ENCODE data around the gene CFAP57. TPM values are rescaled to one million over a fixed set of nuclear protein-coding genes. Genes with fewer than 3 reads are reported as not detected.

CFAP57 gene
- total and polyA plus RNA-seq, 2 of the 8 experiments (the other 6 are each of a cell fraction or from before 2014, with no cell fraction given), result 0.20 to 0.80 TPM

- Histone ChIP-seq H4K5ac (ENCODE audit: insufficient read length, low read depth, low read length) (no peak overlapping the region), H3K4me3 (ENCODE audit: extremely low read depth in 1 of 4, insufficient read depth in 2 of 4, low read depth in 3 of 4, low read length in 4 of 4) (no peak overlapping the region), H3K9ac (replicated peaks in 1 of 4; ENCODE audit: extremely low read depth in 1 of 4, low read depth in 3 of 4, low read length in 3 of 4) (no peak overlapping the region), H3K27me3 (replicated peaks in 1 of 4; ENCODE audit: control insufficient read depth in 3 of 4, extremely low read depth in 1 of 4, insufficient read depth in 3 of 4, low read length in 3 of 4) (no peaks in the 10 kb centered on the region), H3K23ac (ENCODE audit: insufficient read length) (no peak overlapping the region), H3K4me1 (replicated peaks in 1 of 4; ENCODE audit: control insufficient read depth in 3 of 4, insufficient read depth in 4 of 4, low read length in 3 of 4) (peaks cover 0 to 7% (median 1%) of the 10 kb centered on the region in 4 experiments; a peak in 2 of 7 replicates), H2BK5ac (ENCODE audit: low read depth, low read length) (no peak overlapping the region), H3K4ac (replicated peaks; ENCODE audit: insufficient read length, low read depth, low read length) (no peak overlapping the region), H3K18ac (ENCODE audit: extremely low read depth, low read length) (no peak overlapping the region), H2BK120ac (replicated peaks; ENCODE audit: low read depth, low read length) (no peak overlapping the region), H3K36me3 (ENCODE audit: control insufficient read depth in 2 of 4, insufficient read depth in 4 of 4, low read length in 3 of 4) (no peaks in the 10 kb centered on the region), H2BK20ac (ENCODE audit: low read length) (no peak overlapping the region), H3K27ac (ENCODE audit: low read depth, low read length) (no peak overlapping the region), H3K56ac (replicated peaks; ENCODE audit: insufficient read length, low read depth, low read length) (no peak overlapping the region), H2AFZ (ENCODE audit: low read length) (no peak overlapping the region), H4K20me1 (replicated peaks in 1 of 2; ENCODE audit: control insufficient read depth in 1 of 2, insufficient read depth in 2 of 2, low read length in 2 of 2) (no peaks in the 10 kb centered on the region), H3K79me1 (ENCODE audit: low read depth, low read length) (no peaks in the 10 kb centered on the region), H3K9me3 (ENCODE audit: insufficient read depth in 2 of 2, low read depth in 1 of 2, low read length in 1 of 2) (no peaks in the 10 kb centered on the region), H2BK12ac (ENCODE audit: low read depth, low read length) (no peak overlapping the region), H3K79me2 (ENCODE audit: control insufficient read depth in 1 of 2, insufficient read depth in 2 of 2, low read length in 2 of 2) (no peaks in the 10 kb centered on the region), H3K4me2 (ENCODE audit: insufficient read depth in 1 of 2, low read depth in 2 of 2, low read length in 2 of 2) (no peak overlapping the region), H2AK5ac (ENCODE audit: low read depth, low read length) (no peak overlapping the region), H3K23me2 (ENCODE audit: low read depth, low read length) (peaks cover 2% of the 10 kb centered on the region), H4K8ac (ENCODE audit: extremely low read depth, insufficient read depth, low read length) (no peak overlapping the region), H2BK15ac (ENCODE audit: low read length) (0 out of 2 replicates have a peak overlapping the region, but pooled peaks have one; percentile 6), H4K91ac (replicated peaks; ENCODE audit: insufficient read length, low read length) (no peak overlapping the region), H3K14ac (ENCODE audit: insufficient read length) (no peak overlapping the region)
- no peak for DNase-seq (ENCODE audit: low read depth in 1 of 2, low spot score in 2 of 2)
- FAIRE-seq, result no peak
- POLR2A ChIA-PET (ENCODE audit: partially characterized antibody), result interaction anchor here (1.0 to 1.4 kb wide), 2 partner anchors 12 to 21 kb away, joined by 3 read pairs; no protein-coding TSS in a partner anchor
- 88% methylated on average over 5 of the region's 5 CpGs; no CpG with 5 or more reads in 1 of the 2 experiments for WGBS, 2 experiments (ENCODE audit: extremely low coverage in 1 of 2, insufficient coverage in 1 of 2, insufficient read length in 1 of 2, insufficient replicate concordance in 2 of 2, low coverage in 1 of 2, low lambda C conversion rate in 2 of 2, missing lambda C conversion rate in 1 of 2)
- CTCF ChIA-PET (ENCODE audit: partially characterized antibody), result interaction anchor here (1.1 kb wide), 1 partner anchor 236 kb away, joined by 3 read pairs; no protein-coding TSS in a partner anchor
- no peak for TF ChIP-seq JUND (IDR thresholded peaks at IDR 0.05; ENCODE audit: low read length)
- TF ChIP-seq JUN (IDR thresholded peaks at IDR 0.05; ENCODE audit: low read depth, low read length), result no peak
- TF ChIP-seq SRF (IDR thresholded peaks at IDR 0.05; ENCODE audit: low read depth, low read length), result no peak
- TF ChIP-seq NANOG (IDR thresholded peaks at IDR 0.05; ENCODE audit: insufficient read depth, low read depth, low read length, poor library complexity, severe bottlenecking), result no peak
- TF ChIP-seq CTBP2 (IDR thresholded peaks at IDR 0.05; ENCODE audit: borderline replicate concordance, insufficient read depth, insufficient read length, low read length), result no peak
- TF ChIP-seq CBX5 (IDR thresholded peaks at IDR 0.05; ENCODE audit: low read depth, low read length), result no peak
- no peak for TF ChIP-seq SP4 (IDR thresholded peaks at IDR 0.05; ENCODE audit: low read length)
- TF ChIP-seq EGR1 (IDR thresholded peaks at IDR 0.05; ENCODE audit: borderline replicate concordance, low read depth, low read length), result no peak
- TF ChIP-seq TAF1 (IDR thresholded peaks at IDR 0.05; ENCODE audit: low read depth, low read length), result no peak
- no peak for TF ChIP-seq POLR2AphosphoS5 (IDR thresholded peaks at IDR 0.05; ENCODE audit: low read depth, low read length)
- no peak for TF ChIP-seq MAFK (IDR thresholded peaks at IDR 0.05; ENCODE audit: low read depth, low read length)
- TF ChIP-seq POLR2A (IDR thresholded peaks at IDR 0.05; ENCODE audit: control extremely low read depth in 1 of 2, low read depth in 2 of 2, low read length in 2 of 2), result no peak
- TF ChIP-seq KDM1A (IDR thresholded peaks at IDR 0.05; ENCODE audit: borderline replicate concordance, low read length), result no peak
- no peak for TF ChIP-seq CBX8 (IDR thresholded peaks at IDR 0.05; ENCODE audit: borderline replicate concordance, low read depth, low read length)
Observed at GRCh38 chr1:43149889-43150288, 22.2 kb upstream of the CFAP57 start.

Data from H1 (cell line).